ENCODE results near the gene HOXD8. TPM values are rescaled to one million over a fixed set of nuclear protein-coding genes. Genes with fewer than 3 reads are reported as not detected.

The HOXD8 gene
- total RNA-seq, 1 experiment from 2014 or later: 0.39 TPM

- intact Hi-C loops (cut with micrococcal nuclease; ENCODE audit: unreplicated experiment): no loop called here
- Histone ChIP-seq H3K4me2 (no peak overlapping the region), H3K79me2 (ENCODE audit: low read depth) (no peaks in the 10 kb centered on the region), H3K9me2 (ENCODE audit: insufficient read depth) (no peaks in the 10 kb centered on the region), H3F3A (ENCODE audit: insufficient read depth, low read depth) (no peaks in the 10 kb centered on the region), H3K36me3 (ENCODE audit: low read depth) (no peaks in the 10 kb centered on the region), H3K9me3 (ENCODE audit: insufficient read depth, low read depth) (no peaks in the 10 kb centered on the region), H4K20me1 (ENCODE audit: insufficient read depth) (no peaks in the 10 kb centered on the region), H2AFZ (no peak overlapping the region), H3K4me3 (no peak overlapping the region), H3K27me3 (ENCODE audit: insufficient read depth, low read depth) (peaks cover 91% of the 10 kb centered on the region), H3K4me1 (replicated peaks; ENCODE audit: insufficient read depth) (no peaks in the 10 kb centered on the region), H3K27ac (no peak overlapping the region)
- no peak for TF ChIP-seq EZH2 (IDR thresholded peaks at IDR 0.05; ENCODE audit: low read depth)
- no peak for TF ChIP-seq CTCF (conservative IDR thresholded peaks at IDR 0.05)
- ChIA-PET POLR2A (ENCODE audit: unreplicated experiment) (no interaction called here), CTCF (no interaction called here)
- BruUV-seq (replicated peaks): no TSS peak
- DNase-seq: no peak
Measured at GRCh38 chr2:176160251-176160985, 30.9 kb downstream of the HOXD8 start.

GRCh38 chr2:176160986-176161824, 31.7 kb downstream of the HOXD8 start:
- no peaks in the 10 kb centered on the region for H3K4me1 ChIP-seq (replicated peaks; ENCODE audit: insufficient read depth)

More at GRCh38 chr2:176160986-176161824, 31.7 kb downstream of the HOXD8 start:
- Histone ChIP-seq H3K4me3 (no peak overlapping the region), H3K36me3 (ENCODE audit: low read depth) (no peaks in the 10 kb centered on the region), H3K4me2 (no peak overlapping the region), H3K9me3 (ENCODE audit: insufficient read depth, low read depth) (no peaks in the 10 kb centered on the region), H3F3A (ENCODE audit: insufficient read depth, low read depth) (no peaks in the 10 kb centered on the region), H4K20me1 (ENCODE audit: insufficient read depth) (no peaks in the 10 kb centered on the region), H3K79me2 (ENCODE audit: low read depth) (no peaks in the 10 kb centered on the region), H3K27me3 (ENCODE audit: insufficient read depth, low read depth) (peaks cover 91% of the 10 kb centered on the region), H3K27ac (no peak overlapping the region), H3K9me2 (ENCODE audit: insufficient read depth) (no peaks in the 10 kb centered on the region), H2AFZ (no peak overlapping the region)
- intact Hi-C loops (cut with micrococcal nuclease; ENCODE audit: unreplicated experiment): no loop called here
- ChIA-PET POLR2A (ENCODE audit: unreplicated experiment) (no interaction called here), CTCF (no interaction called here)
- no TSS peak for BruUV-seq (replicated peaks)
- no peak for DNase-seq
- TF ChIP-seq EZH2 (IDR thresholded peaks at IDR 0.05; ENCODE audit: low read depth) (no peak), CTCF (conservative IDR thresholded peaks at IDR 0.05) (no peak)
